ENCODE measurements around the gene RLN3. TPM values are rescaled to one million over a fixed set of nuclear protein-coding genes. Genes with fewer than 3 reads are reported as not detected.
"Not testable (repeated sequence)": the region's sequence is repeated elsewhere in the genome, so short reads cannot be mapped to it uniquely, and the experiment has no call there.

Gene RLN3
- total RNA-seq, 1 donor from 2014 or later: not detected

DNA sequence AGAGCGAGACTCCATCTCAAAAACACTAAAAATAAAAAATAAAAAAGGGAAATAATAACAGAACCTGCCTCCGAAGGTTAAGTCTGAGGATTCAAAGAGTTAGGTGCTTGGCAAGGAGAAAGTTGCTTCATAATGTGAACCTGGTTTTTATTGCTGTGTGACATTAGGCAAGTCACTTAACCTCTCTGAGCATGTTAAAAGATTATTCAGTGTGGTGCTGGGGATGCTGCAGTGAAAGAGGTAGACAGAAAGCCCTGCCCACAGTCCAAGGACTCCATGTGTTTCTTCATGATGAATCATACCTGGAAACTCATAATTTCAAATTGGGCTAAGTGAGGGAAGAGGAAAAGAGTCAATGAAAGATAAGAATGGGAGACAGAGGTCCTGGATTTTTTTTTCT, 6.0 kb downstream of the RLN3 start:
- no peaks in the 10 kb centered on the region for H3K36me3 Mint-ChIP-seq (ENCODE audit: unreplicated experiment)
- TF ChIP-seq CTCF (IDR thresholded peaks at IDR 0.05): no peak
- no peak overlapping the region for H3K4me3 Mint-ChIP-seq (ENCODE audit: unreplicated experiment)
- DNase-seq (ENCODE audit: extremely low spot score, unreplicated experiment): no peak
- H3K9me3 Mint-ChIP-seq (ENCODE audit: unreplicated experiment): no peaks in the 10 kb centered on the region
- H3K27me3 Mint-ChIP-seq (ENCODE audit: unreplicated experiment): no peaks in the 10 kb centered on the region
- peaks cover 4% of the 10 kb centered on the region for H3K4me1 Mint-ChIP-seq (ENCODE audit: unreplicated experiment)
- no peak overlapping the region for H3K27ac Mint-ChIP-seq (ENCODE audit: unreplicated experiment)

- H3K27me3 Mint-ChIP-seq (ENCODE audit: unreplicated experiment); DNase-seq (ENCODE audit: extremely low spot score, unreplicated experiment); H3K9me3 Mint-ChIP-seq (ENCODE audit: unreplicated experiment); H3K27ac Mint-ChIP-seq (ENCODE audit: unreplicated experiment); H3K36me3 Mint-ChIP-seq (ENCODE audit: unreplicated experiment); H3K4me1 Mint-ChIP-seq (ENCODE audit: unreplicated experiment); H3K4me3 Mint-ChIP-seq (ENCODE audit: unreplicated experiment): not testable (repeated sequence)
- peak; percentile 16 for TF ChIP-seq CTCF (IDR thresholded peaks at IDR 0.05)
These were observed 7.2 kb downstream of the RLN3 start for GRCh38 chr19:14035159-14035558.

GRCh38 chr19:14035706-14036105, 7.8 kb downstream of the RLN3 start:
- no peak for DNase-seq (ENCODE audit: extremely low spot score, unreplicated experiment)
- TF ChIP-seq CTCF (IDR thresholded peaks at IDR 0.05): no peak
- peaks cover 4% of the 10 kb centered on the region for H3K4me1 Mint-ChIP-seq (ENCODE audit: unreplicated experiment)
- H3K9me3 Mint-ChIP-seq (ENCODE audit: unreplicated experiment): no peaks in the 10 kb centered on the region
- H3K36me3 Mint-ChIP-seq (ENCODE audit: unreplicated experiment): no peaks in the 10 kb centered on the region
- no peaks in the 10 kb centered on the region for H3K27me3 Mint-ChIP-seq (ENCODE audit: unreplicated experiment)
- no peak overlapping the region for H3K27ac Mint-ChIP-seq (ENCODE audit: unreplicated experiment)
- no peak overlapping the region for H3K4me3 Mint-ChIP-seq (ENCODE audit: unreplicated experiment)

- no peak for DNase-seq (ENCODE audit: extremely low spot score, unreplicated experiment)
- H3K27me3 Mint-ChIP-seq (ENCODE audit: unreplicated experiment): no peaks in the 10 kb centered on the region
- no peak overlapping the region for H3K4me3 Mint-ChIP-seq (ENCODE audit: unreplicated experiment)
- H3K4me1 Mint-ChIP-seq (ENCODE audit: unreplicated experiment): no peaks in the 10 kb centered on the region
- no peaks in the 10 kb centered on the region for H3K9me3 Mint-ChIP-seq (ENCODE audit: unreplicated experiment)
- TF ChIP-seq CTCF (IDR thresholded peaks at IDR 0.05): no peak
- H3K36me3 Mint-ChIP-seq (ENCODE audit: unreplicated experiment): no peaks in the 10 kb centered on the region
- H3K27ac Mint-ChIP-seq (ENCODE audit: unreplicated experiment): no peak overlapping the region
These were observed 11.2 kb downstream of the RLN3 start for GRCh38 chr19:14039181-14039580.

DNA sequence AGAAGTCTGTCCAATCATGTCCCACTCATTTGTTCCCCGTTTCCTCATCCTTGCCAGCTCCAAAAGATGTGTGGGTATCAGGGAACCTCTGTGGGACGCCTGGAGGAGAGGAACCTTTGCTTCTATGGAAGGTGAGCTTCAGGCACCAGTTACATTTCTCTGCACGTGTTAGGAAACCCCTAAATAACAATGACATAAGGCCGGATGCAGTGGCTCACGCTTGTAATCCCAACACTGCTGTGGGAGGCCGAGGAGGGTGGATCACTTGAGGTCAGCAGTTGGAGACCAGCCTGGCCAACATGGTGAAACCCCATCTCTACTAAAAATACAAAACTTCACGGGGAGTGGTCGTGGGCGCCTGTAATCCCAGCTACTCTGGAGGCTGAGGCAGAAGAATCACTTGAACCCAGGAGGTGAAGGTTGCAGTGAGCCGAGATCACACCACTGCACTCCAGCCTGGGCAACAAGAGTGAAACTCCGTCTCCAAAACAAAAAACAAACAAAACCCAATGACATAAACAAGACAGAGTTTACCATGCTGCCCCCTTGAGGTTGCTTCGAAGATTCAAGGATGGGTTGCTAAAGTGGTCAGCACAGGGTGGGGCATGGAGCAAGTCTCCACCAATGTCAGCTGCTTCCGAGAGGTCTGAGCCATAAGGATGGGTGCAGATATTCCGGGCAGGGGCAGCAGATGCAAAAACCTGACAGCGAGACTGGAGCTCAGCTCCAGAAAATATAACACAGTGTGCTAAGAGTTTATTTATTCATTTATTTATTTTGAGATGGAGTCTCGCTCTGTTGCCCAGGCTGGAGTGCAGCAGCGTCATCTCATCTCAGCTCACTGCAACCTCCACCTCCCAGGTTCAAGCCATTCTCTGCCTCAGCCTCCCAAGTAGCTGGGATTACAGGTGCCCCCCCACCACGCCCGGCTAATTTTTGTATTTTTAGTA, 15.0 kb downstream of the RLN3 start:
- H3K27ac Mint-ChIP-seq (ENCODE audit: unreplicated experiment): peak overlapping the region; percentile 68
- H3K9me3 Mint-ChIP-seq (ENCODE audit: unreplicated experiment); H3K4me1 Mint-ChIP-seq (ENCODE audit: unreplicated experiment); H3K36me3 Mint-ChIP-seq (ENCODE audit: unreplicated experiment); DNase-seq (ENCODE audit: extremely low spot score, unreplicated experiment); H3K27me3 Mint-ChIP-seq (ENCODE audit: unreplicated experiment); H3K4me3 Mint-ChIP-seq (ENCODE audit: unreplicated experiment): not testable (repeated sequence)
- TF ChIP-seq CTCF (IDR thresholded peaks at IDR 0.05): peak; percentile 63

- DNase-seq (ENCODE audit: extremely low spot score, unreplicated experiment); H3K36me3 Mint-ChIP-seq (ENCODE audit: unreplicated experiment); H3K27me3 Mint-ChIP-seq (ENCODE audit: unreplicated experiment); H3K9me3 Mint-ChIP-seq (ENCODE audit: unreplicated experiment); H3K27ac Mint-ChIP-seq (ENCODE audit: unreplicated experiment); H3K4me1 Mint-ChIP-seq (ENCODE audit: unreplicated experiment); H3K4me3 Mint-ChIP-seq (ENCODE audit: unreplicated experiment): not testable (repeated sequence)
These were observed 19.9 kb downstream of the RLN3 start for GRCh38 chr19:14047866-14048265.

Data from osteocyte (in vitro differentiated cells).